Vagina (tissue), 2 donors: ENCODE measurements around the gene C1QTNF4.

Source experiments
- CTCF ChIP-seq, 3 experiments: fragments of 450-650 bp in 2 of 3; fragments of 200-600 bp in 1 of 3; sonication (generic) in 1 of 3; IDR thresholded peaks; one replicate each; pipeline ENCODE4 v1.5.1; 2017 to 2019; ENCODE audit warnings: antibody characterized with exemption in 3 of 3, mild to moderate bottlenecking in 2 of 3, moderate library complexity in 2 of 3
- POLR2A ChIP-seq, 2 donors: fragments of 450-650 bp; IDR thresholded peaks; one replicate each; pipeline ENCODE4 v1.6.1; 2017; ENCODE audit warnings: antibody characterized with exemption in 2 of 2, mild to moderate bottlenecking in 2 of 2, moderate library complexity in 2 of 2

DNA sequence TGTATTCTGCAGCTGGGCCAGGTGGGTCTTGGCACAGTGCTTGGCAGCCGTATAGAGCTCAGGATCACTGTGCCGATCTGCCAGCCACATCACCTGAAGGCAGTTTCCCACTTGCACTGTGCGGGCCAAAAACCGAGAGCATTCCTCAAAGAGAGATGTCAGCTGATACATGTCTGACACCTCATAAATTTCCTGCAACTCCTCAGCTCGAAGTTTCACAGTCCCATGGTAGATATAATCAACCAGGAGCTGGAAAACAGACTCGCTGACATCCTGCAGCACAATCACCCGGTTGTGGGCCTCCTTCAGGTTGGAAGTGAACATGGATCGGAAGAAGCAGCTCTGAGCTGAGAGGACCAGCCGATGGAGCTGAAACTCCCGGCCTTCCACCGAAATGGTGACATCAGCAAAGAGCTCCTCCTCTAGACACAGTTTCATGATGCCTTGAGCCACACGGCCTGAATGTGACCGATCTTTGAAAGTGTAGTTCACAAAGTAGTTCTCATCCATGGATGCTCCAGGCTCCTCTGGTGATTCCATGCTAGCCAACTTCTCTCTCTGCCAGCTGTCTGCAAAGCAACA is 16.7 kb downstream of the C1QTNF4 start:
- TF ChIP-seq POLR2A (IDR thresholded peaks at IDR 0.05) (no peak), CTCF (IDR thresholded peaks at IDR 0.05) (no peak)
